IPS DF 6.9 (cell line): ENCODE results near the gene FASTK.

Source experiments
- DNase-seq: peaks from one replicate; pipeline ENCODE4 v3.0.0-alpha.2; 2013; ENCODE audit warnings: low read depth, low spot score
- H3K27ac ChIP-seq: one replicate; pipeline ENCODE4 v1.5.1; 2013; ENCODE audit warnings: low read length, control low read depth
- H3K27me3 ChIP-seq: 2 replicates; pipeline ENCODE4 v1.6.1; 2013; ENCODE audit warnings: mild to moderate bottlenecking, low read length; ENCODE audit not compliant: control insufficient read depth, insufficient read depth
- H3K36me3 ChIP-seq: 2 replicates; pipeline ENCODE4 v1.6.1; 2013; ENCODE audit warnings: low read length; ENCODE audit not compliant: control insufficient read depth, insufficient read depth
- H3K4me1 ChIP-seq: 2 replicates; pipeline ENCODE4 v1.6.1; 2013; ENCODE audit warnings: low read length; ENCODE audit not compliant: control insufficient read depth, insufficient read depth
- H3K4me3 ChIP-seq: 2 replicates; pipeline ENCODE4 v1.5.1; 2013; ENCODE audit warnings: mild to moderate bottlenecking, low read length
- H3K9me3 ChIP-seq: 2 replicates; pipeline ENCODE4 v1.6.1; 2013; ENCODE audit warnings: low read length, inconsistent platforms; ENCODE audit not compliant: control insufficient read depth, insufficient read depth
- WGBS: extraction: QIAGEN DNeasy Blood & Tissue Kit; methylation state at CpG from one replicate; pipeline ENCODE4 v1.1.7; 2013; ENCODE audit warnings: mixed read lengths, missing lambda C conversion rate; ENCODE audit not compliant: insufficient read length, insufficient coverage; 5-methylcytosine and 5-hydroxymethylcytosine counted together

Gene FASTK

GRCh38 chr7:151109094-151110048 lies 28.8 kb upstream of the FASTK start:
- H3K9me3 ChIP-seq: no peaks in the 10 kb centered on the region
- H3K27me3 ChIP-seq: no peaks in the 10 kb centered on the region
- DNase-seq: no peak
- H3K4me1 ChIP-seq: peaks cover 8% of the 10 kb centered on the region
- WGBS: no CpG with 5 or more reads among the region's 15 CpGs
- H3K4me3 ChIP-seq: no peak overlapping the region
- H3K27ac ChIP-seq: no peak overlapping the region
- H3K36me3 ChIP-seq: no peaks in the 10 kb centered on the region

DNA sequence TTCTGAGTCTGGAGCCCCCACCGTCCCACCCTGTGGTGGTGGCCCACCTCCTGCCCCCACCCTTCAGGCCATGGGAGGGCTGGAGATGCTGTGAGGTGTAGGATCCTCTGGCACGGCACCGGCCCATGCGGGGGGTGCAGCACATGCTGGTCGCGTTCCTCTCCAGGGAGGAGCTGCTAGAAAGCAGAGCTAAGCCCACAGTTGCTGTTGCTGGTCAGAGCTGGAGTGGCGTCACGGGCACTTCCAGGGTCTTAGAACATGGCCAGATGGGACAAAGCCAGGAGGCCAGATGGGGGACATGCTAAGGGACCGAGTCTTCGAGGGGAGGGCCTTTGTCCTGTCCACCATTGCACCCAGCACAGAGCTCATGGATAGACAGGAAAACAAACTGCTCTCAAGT lies 27.3 kb upstream of the FASTK start:
- Histone ChIP-seq H3K4me1 (peaks cover 8% of the 10 kb centered on the region), H3K27me3 (no peaks in the 10 kb centered on the region), H3K4me3 (no peak overlapping the region), H3K27ac (no peak overlapping the region), H3K36me3 (no peaks in the 10 kb centered on the region), H3K9me3 (no peaks in the 10 kb centered on the region)
- no peak for DNase-seq
- WGBS: no CpG with 5 or more reads among the region's 10 CpGs

DNA sequence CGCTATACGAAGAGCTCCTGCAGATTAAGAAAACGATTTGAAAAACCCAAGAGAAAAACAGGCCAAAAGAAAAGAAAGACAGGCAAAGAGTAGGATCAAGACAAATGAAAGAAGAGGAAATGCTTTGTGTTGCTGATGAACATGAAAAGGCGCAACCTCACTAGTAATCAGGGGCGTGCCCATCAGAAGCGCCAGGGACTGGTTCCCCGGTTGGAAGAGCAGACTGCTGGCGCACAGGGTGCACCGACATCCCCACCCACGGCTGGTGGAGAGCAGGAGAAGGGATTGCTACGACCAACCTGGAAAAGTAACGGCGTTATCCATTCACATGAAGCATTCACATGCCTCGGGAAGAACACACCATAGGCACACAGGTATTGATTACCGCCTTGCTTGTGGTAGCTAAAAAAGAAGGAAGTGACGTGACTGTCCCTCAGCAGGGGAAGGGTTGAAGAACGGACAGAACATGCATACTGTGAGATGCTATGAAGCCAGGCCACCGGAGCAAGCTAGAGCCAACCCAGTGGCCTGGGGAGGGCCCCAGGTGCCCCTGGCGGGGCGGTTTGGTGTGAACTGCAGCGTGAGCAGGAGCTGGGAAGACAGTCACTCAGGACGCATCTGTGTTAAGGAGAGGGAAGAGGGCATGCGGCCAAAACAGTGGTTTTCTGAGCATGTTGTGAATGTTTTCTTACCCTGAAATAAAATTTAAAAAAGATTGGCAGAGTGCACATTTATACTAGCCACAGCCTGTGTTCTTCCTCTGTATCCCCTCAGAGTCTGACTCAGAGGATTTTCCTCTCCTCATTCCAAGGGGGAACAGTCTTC lies 24.0 kb upstream of the FASTK start:
- no peak overlapping the region for H3K27ac ChIP-seq
- no peaks in the 10 kb centered on the region for H3K27me3 ChIP-seq
- H3K9me3 ChIP-seq: no peaks in the 10 kb centered on the region
- H3K4me1 ChIP-seq: peaks cover 5% of the 10 kb centered on the region
- no peak for DNase-seq
- WGBS: no CpG with 5 or more reads among the region's 23 CpGs
- no peak overlapping the region for H3K4me3 ChIP-seq
- no peaks in the 10 kb centered on the region for H3K36me3 ChIP-seq

- no peak overlapping the region for H3K4me3 ChIP-seq
- no peaks in the 10 kb centered on the region for H3K27me3 ChIP-seq
- no peaks in the 10 kb centered on the region for H3K9me3 ChIP-seq
- no peak overlapping the region for H3K27ac ChIP-seq
- WGBS: no CpG with 5 or more reads among the region's 12 CpGs
- peaks cover 5% of the 10 kb centered on the region for H3K4me1 ChIP-seq
- no peaks in the 10 kb centered on the region for H3K36me3 ChIP-seq
- no peak for DNase-seq
Observed at GRCh38 chr7:151103973-151104372, 23.4 kb upstream of the FASTK start.

DNA sequence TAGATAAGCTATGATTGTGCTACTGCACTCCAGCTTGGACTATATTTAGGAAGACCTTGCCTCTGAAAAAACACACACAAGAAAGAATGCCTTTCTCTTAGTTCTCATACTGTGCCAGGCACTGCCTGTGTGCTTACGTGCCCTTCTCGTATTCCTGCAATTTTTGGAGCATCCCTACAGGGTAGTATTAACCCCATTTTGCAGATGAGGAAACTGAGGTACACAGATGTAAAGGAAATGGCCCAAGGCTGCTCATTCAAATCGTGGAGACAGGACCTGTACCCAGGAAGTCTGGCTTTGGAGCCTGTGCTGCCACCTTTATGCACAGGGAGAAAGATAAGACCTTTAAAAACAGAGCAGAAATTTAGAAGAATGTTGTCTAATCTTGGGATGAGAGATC lies 22.4 kb upstream of the FASTK start:
- Histone ChIP-seq H3K36me3 (no peaks in the 10 kb centered on the region), H3K9me3 (no peaks in the 10 kb centered on the region), H3K27ac (no peak overlapping the region), H3K4me1 (peaks cover 5% of the 10 kb centered on the region), H3K4me3 (no peak overlapping the region), H3K27me3 (no peaks in the 10 kb centered on the region)
- WGBS: no CpG with 5 or more reads among the region's 3 CpGs
- DNase-seq: no peak

DNA sequence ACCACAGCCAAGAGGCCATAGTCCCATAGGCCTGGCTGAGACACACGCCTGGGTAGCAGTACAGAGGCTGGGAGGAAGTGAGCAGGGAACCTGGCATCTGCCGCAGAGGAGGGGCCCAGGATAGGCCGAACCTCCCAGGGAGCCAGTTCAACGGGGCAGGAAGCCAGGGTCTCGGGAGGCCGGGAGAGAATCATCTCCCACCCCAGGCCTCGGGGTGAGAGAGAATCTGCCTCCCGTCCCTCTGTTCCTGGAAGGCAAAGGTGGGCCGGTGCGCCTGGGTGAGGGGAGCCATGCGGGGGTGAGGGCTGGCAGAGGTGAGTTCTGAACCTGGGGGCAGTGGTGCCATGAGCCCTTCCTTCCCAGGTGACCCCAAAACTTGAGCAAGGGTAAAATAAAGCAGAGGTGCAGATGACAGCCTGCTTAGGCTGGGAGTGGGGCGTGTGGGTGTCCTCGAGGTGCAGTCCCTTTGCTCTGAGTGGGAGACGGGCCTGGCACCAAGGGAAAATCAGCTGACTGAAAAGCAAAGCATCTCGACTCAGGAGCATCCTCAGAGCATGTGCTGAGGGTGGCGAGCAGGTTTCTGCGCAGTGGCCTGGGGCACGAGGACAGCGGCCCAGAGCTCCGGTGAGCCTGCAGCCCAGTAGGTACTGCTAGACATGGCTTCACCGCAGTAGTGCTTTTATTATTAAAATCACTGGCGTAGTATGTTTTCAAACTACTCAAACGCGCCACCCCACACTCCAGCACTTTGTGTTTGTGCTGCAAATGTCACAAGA lies 21.2 kb upstream of the FASTK start:
- no CpG with 5 or more reads among the region's 24 CpGs for WGBS
- no peak for DNase-seq
- Histone ChIP-seq H3K9me3 (no peaks in the 10 kb centered on the region), H3K27me3 (no peaks in the 10 kb centered on the region), H3K4me1 (peaks cover 5% of the 10 kb centered on the region), H3K4me3 (no peak overlapping the region), H3K36me3 (no peaks in the 10 kb centered on the region), H3K27ac (no peak overlapping the region)

- Histone ChIP-seq H3K9me3 (no peaks in the 10 kb centered on the region), H3K27me3 (no peaks in the 10 kb centered on the region), H3K4me1 (peaks cover 5% of the 10 kb centered on the region), H3K36me3 (no peaks in the 10 kb centered on the region), H3K27ac (no peak overlapping the region), H3K4me3 (no peak overlapping the region)
- no CpG with 5 or more reads among the region's 10 CpGs for WGBS
- no peak for DNase-seq
Observed at GRCh38 chr7:151100921-151101320, 20.3 kb upstream of the FASTK start.

DNA sequence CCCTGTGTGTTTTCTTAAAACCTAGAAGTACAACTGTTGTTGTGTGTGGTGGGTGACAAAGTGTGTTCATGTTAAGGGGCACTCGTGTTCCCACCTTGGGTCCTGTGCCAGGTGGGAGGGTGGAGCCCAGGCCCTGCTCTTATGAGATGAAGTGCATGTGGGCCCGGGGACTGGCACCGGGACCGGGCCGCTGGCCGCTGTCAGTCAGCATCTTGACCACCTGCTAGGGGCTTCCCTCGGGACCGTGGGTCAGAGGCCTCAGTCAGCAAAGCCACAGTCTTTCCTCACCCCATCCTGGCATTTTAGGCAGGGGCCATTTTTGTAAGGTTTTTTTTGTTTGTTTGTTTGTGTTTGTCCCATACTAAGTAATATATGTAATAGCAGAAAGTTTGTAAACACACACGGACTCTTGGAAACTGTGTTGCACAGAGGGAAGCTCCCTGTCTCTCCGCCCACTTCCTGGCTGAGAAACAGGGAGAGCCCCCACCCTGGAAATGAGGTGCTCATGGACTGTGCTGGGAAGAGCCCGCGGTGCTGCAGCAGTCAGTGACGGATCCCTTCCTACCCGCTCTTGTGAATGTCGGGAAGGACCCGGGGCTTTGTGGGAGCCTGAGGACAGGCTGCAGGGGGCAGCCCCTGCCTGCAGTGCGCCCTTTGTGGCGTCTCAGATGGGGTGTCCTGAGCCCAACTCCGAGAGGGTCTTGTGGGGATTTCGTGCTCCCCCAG lies 19.0 kb upstream of the FASTK start:
- H3K36me3 ChIP-seq: no peaks in the 10 kb centered on the region
- no peak for DNase-seq
- H3K4me3 ChIP-seq: no peak overlapping the region
- no peaks in the 10 kb centered on the region for H3K9me3 ChIP-seq
- no peaks in the 10 kb centered on the region for H3K27me3 ChIP-seq
- no peak overlapping the region for H3K27ac ChIP-seq
- no CpG with 5 or more reads among the region's 20 CpGs for WGBS
- H3K4me1 ChIP-seq: peaks cover 5% of the 10 kb centered on the region

- Histone ChIP-seq H3K27me3 (no peaks in the 10 kb centered on the region), H3K36me3 (no peaks in the 10 kb centered on the region), H3K27ac (no peak overlapping the region), H3K4me3 (no peak overlapping the region), H3K4me1 (no peaks in the 10 kb centered on the region), H3K9me3 (no peaks in the 10 kb centered on the region)
- WGBS: no CpG with 5 or more reads among the region's 17 CpGs
- DNase-seq: no peak
Observed at GRCh38 chr7:151095828-151096475, 15.3 kb upstream of the FASTK start.
